Bronchial epithelial cell (primary cell): Measurements from ENCODE around the gene TOMM70. TPM values are rescaled to one million over a fixed set of nuclear protein-coding genes. Genes with fewer than 3 reads are reported as not detected.
A peak's percentile ranks its signal among the peaks of the same experiment; 100 is the strongest.

ENCODE experiments used
- DNase-seq: peaks from one replicate; pipeline ENCODE4 v3.0.0-alpha.2; 2010; ENCODE audit warnings: low read depth
- FAIRE-seq: peaks from 2 replicates; lab custom pipeline; 2011; peaks lifted over from hg19 to GRCh38; lab: Jason Lieb, UNC
- H3K27me3 ChIP-seq: 2 replicates; pipeline ENCODE4 v1.5.1; 2011; ENCODE audit warnings: low read length; ENCODE audit not compliant: control insufficient read depth, insufficient read depth
- H3K36me3 ChIP-seq: 2 replicates; pipeline ENCODE4 v1.5.1; 2011; ENCODE audit warnings: low read length; ENCODE audit not compliant: control insufficient read depth, insufficient read depth
- H3K4me3 ChIP-seq: 2 replicates; pipeline ENCODE4 v1.5.1; 2011; ENCODE audit warnings: mild to moderate bottlenecking, low read depth, low read length, control low read depth
- total RNA-seq: library from RNA; depleted of rRNA; stranded (reverse); fragments of >200 nt; gene quantifications from 2 replicates; pipeline ENCODE4 v1.2.1, GENCODE V29; 2014
- TF ChIP-seq, protein P1 (sequence below): IDR thresholded peaks from 2 replicates; pipeline ENCODE4 v1.5.1; 2011; ENCODE audit warnings: mild to moderate bottlenecking, moderate library complexity, low read length, control low read depth, inconsistent platforms; ENCODE audit not compliant: insufficient read depth, severe bottlenecking

The TOMM70 gene
- total RNA-seq, 1 donor from 2014 or later, result 40.8 TPM

DNA sequence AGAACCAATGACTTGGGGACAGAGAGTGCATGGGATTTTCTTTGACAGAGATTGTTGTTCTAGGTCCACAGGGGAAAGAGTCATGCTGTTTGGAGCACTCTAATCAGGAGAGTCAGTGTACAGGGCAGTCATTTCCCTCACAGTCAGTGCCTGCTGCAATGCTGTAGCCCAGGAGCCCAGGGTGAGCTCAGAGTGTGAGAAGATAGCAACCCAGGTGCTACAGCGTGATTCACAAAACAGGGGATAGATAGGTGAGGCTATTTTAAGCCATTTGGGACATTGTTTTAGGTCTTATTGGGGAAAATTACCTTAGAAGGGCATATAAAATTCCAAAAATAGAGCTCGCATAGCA lies 37.7 kb upstream of the TOMM70 start:
- TF ChIP-seq, protein P1, sequence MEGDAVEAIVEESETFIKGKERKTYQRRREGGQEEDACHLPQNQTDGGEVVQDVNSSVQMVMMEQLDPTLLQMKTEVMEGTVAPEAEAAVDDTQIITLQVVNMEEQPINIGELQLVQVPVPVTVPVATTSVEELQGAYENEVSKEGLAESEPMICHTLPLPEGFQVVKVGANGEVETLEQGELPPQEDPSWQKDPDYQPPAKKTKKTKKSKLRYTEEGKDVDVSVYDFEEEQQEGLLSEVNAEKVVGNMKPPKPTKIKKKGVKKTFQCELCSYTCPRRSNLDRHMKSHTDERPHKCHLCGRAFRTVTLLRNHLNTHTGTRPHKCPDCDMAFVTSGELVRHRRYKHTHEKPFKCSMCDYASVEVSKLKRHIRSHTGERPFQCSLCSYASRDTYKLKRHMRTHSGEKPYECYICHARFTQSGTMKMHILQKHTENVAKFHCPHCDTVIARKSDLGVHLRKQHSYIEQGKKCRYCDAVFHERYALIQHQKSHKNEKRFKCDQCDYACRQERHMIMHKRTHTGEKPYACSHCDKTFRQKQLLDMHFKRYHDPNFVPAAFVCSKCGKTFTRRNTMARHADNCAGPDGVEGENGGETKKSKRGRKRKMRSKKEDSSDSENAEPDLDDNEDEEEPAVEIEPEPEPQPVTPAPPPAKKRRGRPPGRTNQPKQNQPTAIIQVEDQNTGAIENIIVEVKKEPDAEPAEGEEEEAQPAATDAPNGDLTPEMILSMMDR, result no peak
- Histone ChIP-seq H3K27me3 (no peaks in the 10 kb centered on the region), H3K4me3 (no peak overlapping the region), H3K36me3 (no peaks in the 10 kb centered on the region)
- DNase-seq (peak; percentile 23), FAIRE-seq (no peak)

DNA sequence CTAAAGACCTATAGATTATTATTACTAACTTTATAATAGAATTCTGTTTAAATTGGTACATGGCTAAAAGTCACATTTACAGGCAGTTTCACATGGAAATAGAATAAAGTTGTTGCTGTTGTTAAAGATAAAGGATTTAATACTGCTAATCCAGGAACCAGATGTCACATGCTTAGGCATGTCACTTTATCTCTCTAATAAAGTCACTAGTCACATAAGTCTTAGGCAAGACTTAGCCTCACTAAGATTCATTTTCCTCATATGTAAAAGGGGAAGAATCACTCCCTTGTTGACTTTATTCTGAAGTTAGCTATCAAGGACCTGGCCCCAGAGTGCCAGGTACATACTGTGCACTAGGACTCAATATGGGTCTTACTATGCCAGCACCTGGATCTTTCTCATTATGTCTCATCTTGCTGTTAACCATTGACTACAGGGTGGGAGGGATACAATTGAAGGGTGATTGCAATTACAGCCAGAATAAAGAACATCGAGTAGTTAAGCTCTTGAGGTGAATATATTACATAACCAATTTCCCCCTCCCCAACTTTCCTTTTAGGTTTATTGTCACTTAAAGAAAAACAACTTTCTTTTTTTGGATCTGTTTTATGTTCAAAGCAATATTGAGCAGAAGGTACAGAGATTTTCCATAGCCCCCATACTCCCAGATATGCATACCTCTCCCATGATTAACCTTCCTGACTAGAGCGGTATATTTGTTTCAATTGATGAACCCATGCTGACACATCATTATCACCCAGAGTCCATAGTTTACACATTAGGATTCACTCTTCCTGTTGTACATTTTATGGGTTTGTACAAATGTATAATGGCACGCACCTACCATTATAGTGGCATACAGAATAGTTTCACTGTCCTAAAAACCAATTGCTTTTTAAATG lies 37.1 kb upstream of the TOMM70 start:
- Histone ChIP-seq H3K4me3 (no peak overlapping the region), H3K36me3 (no peaks in the 10 kb centered on the region), H3K27me3 (no peaks in the 10 kb centered on the region)
- no peak for FAIRE-seq
- TF ChIP-seq, protein P1, result no peak
- DNase-seq, result peak; percentile 34

DNA sequence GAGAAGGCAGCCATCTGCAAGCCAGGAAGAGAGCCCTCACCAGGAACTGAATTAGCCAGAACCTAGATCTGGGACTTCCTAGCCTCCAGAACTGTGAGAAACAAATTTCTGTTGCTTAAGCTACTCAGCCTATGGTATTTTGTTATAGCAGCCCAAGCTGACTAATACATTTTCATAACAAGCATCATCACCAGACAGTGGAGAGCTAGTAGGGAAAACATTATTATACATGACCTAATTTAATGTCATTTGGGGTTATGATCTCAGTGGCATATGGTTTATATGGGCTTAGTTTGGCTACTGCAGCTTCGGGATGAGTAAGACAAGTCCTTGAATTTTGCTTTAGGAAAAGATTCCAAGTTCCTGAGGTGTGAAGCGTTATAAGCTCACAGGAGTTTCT lies 36.1 kb upstream of the TOMM70 start:
- H3K36me3 ChIP-seq, result no peaks in the 10 kb centered on the region
- FAIRE-seq, result peak; percentile 13
- no peaks in the 10 kb centered on the region for H3K27me3 ChIP-seq
- no peak overlapping the region for H3K4me3 ChIP-seq
- TF ChIP-seq, protein P1, result no peak
- no peak for DNase-seq

DNA sequence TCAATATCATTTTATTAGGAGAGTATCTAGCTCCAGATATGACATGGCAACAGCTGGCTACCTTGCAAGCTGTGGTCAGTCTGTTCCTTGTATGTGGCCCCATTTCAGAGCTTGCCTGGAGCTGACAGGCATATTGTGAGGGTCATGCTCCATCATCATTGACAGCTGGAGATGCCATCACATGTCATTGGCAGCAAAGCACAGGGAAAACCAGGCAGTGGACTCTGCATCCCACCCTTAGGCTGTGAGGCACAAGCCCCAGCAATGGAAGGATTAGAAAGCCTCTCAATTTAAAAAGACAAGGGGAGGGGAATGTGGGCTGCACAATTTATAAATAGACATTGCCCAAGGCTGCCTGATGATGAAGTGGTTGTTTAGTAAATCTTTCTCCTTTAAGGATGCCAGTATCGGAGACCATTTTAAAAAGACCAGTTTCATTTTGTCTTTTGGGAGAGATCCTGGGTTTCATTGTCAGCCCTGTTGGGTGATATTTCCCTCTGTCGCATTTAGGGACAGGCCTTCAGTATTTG lies 28.4 kb upstream of the TOMM70 start:
- FAIRE-seq (no peak), DNase-seq (no peak)
- no peaks in the 10 kb centered on the region for H3K27me3 ChIP-seq
- no peaks in the 10 kb centered on the region for H3K36me3 ChIP-seq
- no peak overlapping the region for H3K4me3 ChIP-seq
- TF ChIP-seq, protein P1, result no peak

DNA sequence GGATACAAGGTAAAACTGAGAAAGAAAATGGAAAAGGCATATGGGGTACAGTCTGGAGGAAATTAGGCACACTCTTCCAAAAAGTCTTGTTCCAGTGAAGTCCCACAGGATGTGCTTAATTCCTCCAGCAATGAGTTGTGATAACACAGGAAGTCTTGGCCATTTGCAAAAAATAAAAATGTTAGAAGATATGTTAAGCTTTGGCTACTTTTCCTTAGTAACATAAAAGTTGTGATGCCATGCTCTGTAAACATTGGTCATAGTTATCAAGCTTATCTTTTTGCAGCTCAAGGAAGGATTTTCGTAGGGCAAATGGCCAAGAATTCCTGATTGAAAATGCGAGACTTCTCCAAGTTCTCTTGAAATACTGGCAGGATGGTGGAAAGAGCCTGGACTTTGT lies 26.8 kb upstream of the TOMM70 start:
- Histone ChIP-seq H3K27me3 (no peaks in the 10 kb centered on the region), H3K36me3 (no peaks in the 10 kb centered on the region), H3K4me3 (no peak overlapping the region)
- no peak for FAIRE-seq
- TF ChIP-seq, protein P1, result no peak
- no peak for DNase-seq
